GM21717 (cell line): ENCODE data around the gene RASA3.

Experiments used
- ATAC-seq: cut with Tn5 transposase; IDR thresholded peaks from one replicate; pipeline ENCODE4 v1.9.1; 2021; ENCODE audit warnings: mild to moderate bottlenecking, moderate library complexity; ENCODE audit not compliant: unreplicated experiment

Gene RASA3

GRCh38 chr13:114042066-114042815 lies 90.2 kb downstream of the RASA3 start:
- ATAC-seq = no peak

GRCh38 chr13:114041493-114041892 lies 90.9 kb downstream of the RASA3 start:
- no peak for ATAC-seq

- no peak for ATAC-seq
These were observed 92.8 kb downstream of the RASA3 start for GRCh38 chr13:114039471-114040141.

- no peak for ATAC-seq
These were observed 93.5 kb downstream of the RASA3 start for GRCh38 chr13:114038900-114039299.

- ATAC-seq = no peak
These were observed 94.2 kb downstream of the RASA3 start for GRCh38 chr13:114038211-114038613.

GRCh38 chr13:114037674-114038073 lies 94.7 kb downstream of the RASA3 start:
- ATAC-seq = no peak

- ATAC-seq = no peak
These were observed 96.6 kb downstream of the RASA3 start for GRCh38 chr13:114035583-114036531.

GRCh38 chr13:114035186-114035582 lies 97.2 kb downstream of the RASA3 start:
- no peak for ATAC-seq

- no peak for ATAC-seq
These were observed 97.9 kb downstream of the RASA3 start for GRCh38 chr13:114034481-114034891.

GRCh38 chr13:114033541-114034315 lies 98.7 kb downstream of the RASA3 start:
- no peak for ATAC-seq

GRCh38 chr13:114032126-114032799 lies 100.2 kb downstream of the RASA3 start:
- ATAC-seq = no peak

GRCh38 chr13:114031631-114032030 lies 100.8 kb downstream of the RASA3 start:
- ATAC-seq = no peak

- no peak for ATAC-seq
These were observed 101.5 kb downstream of the RASA3 start for GRCh38 chr13:114030666-114031610.

- ATAC-seq = no peak
These were observed 102.4 kb downstream of the RASA3 start for GRCh38 chr13:114029866-114030625.

GRCh38 chr13:114027826-114028225 lies 104.6 kb downstream of the RASA3 start:
- no peak for ATAC-seq

- no peak for ATAC-seq
These were observed 105.2 kb downstream of the RASA3 start for GRCh38 chr13:114027046-114027715.

GRCh38 chr13:114026481-114026880 lies 105.9 kb downstream of the RASA3 start:
- no peak for ATAC-seq
